ENCODE data around the gene DIS3L2.

GRCh38 chr2:232075859-232076258, 114.3 kb downstream of the DIS3L2 start:
- TF ChIP-seq CTCF (IDR thresholded peaks at IDR 0.05) (no peak), POLR2AphosphoS5 (IDR thresholded peaks at IDR 0.05) (no peak)
